CD8-positive, alpha-beta memory T cell (primary cell): ENCODE data around the gene TTC28. TPM values are rescaled to one million over a fixed set of nuclear protein-coding genes. Genes with fewer than 3 reads are reported as not detected.
A peak's percentile ranks its signal among the peaks of the same experiment; 100 is the strongest.

Experiments used
- CTCF ChIA-PET: fragments of 350-600 bp; sonication (Branson Sonifier 250); formaldehyde crosslinking; loops from one replicate; lab custom pipeline; 2021; ENCODE audit warnings: antibody characterized with exemption; lab: Charles Lee
- POLR2A ChIA-PET: fragments of 350-600 bp; sonication (Branson Sonifier 250); formaldehyde crosslinking; loops from one replicate; lab custom pipeline; 2021; ENCODE audit warnings: antibody characterized with exemption; lab: Charles Lee
- DNase-seq, 5 donors: peaks; one replicate each; pipeline versions ENCODE4 v3.0.0 to v3.0.0-alpha.2; 2020 to 2022; ENCODE audit warnings: mixed read lengths in 1 of 5
- H3K27ac ChIP-seq: one replicate; pipeline ENCODE4 v1.7.0; 2013; ENCODE audit warnings: low read depth, mild to moderate bottlenecking, low read length, moderate library complexity
- H3K27me3 ChIP-seq: 2 replicates; pipeline ENCODE4 v1.7.0; 2013; ENCODE audit warnings: low read length, mild to moderate bottlenecking; ENCODE audit not compliant: insufficient read depth, poor library complexity, severe bottlenecking
- H3K36me3 ChIP-seq: 2 replicates; pipeline ENCODE4 v1.7.0; 2013; ENCODE audit warnings: mild to moderate bottlenecking, low read length, moderate library complexity; ENCODE audit not compliant: insufficient read depth
- H3K4me1 ChIP-seq: 2 replicates; pipeline ENCODE4 v1.7.0; 2013; ENCODE audit warnings: mild to moderate bottlenecking, low read length, moderate library complexity; ENCODE audit not compliant: insufficient read depth
- H3K4me3 ChIP-seq: 2 replicates; pipeline ENCODE4 v1.7.0; 2013; ENCODE audit warnings: mild to moderate bottlenecking, low read length
- H3K9me3 ChIP-seq: 2 replicates; pipeline ENCODE4 v1.7.0; 2013; ENCODE audit warnings: mild to moderate bottlenecking, low read length
- H3K27ac Mint-ChIP-seq, 8 donors: one replicate each; pipeline ENCODE4 v1.8.0; 2020 to 2021; ENCODE audit warnings: mixed read lengths in 8 of 8, mild to moderate bottlenecking in 6 of 8, inconsistent platforms in 3 of 8, moderate library complexity in 3 of 8
- H3K27me3 Mint-ChIP-seq, 2 donors: one replicate each; pipeline ENCODE4 v1.8.0; 2020 to 2021; ENCODE audit warnings: mixed read lengths in 2 of 2, mild to moderate bottlenecking in 1 of 2, moderate library complexity in 1 of 2
- H3K36me3 Mint-ChIP-seq, 3 donors: one replicate each; pipeline ENCODE4 v1.8.0; 2020 to 2021; ENCODE audit warnings: mixed read lengths in 3 of 3, inconsistent platforms in 1 of 3, mild to moderate bottlenecking in 1 of 3
- H3K4me1 Mint-ChIP-seq, 3 donors: one replicate each; pipeline ENCODE4 v1.8.0; 2020 to 2021; ENCODE audit warnings: mixed read lengths in 3 of 3, inconsistent platforms in 1 of 3, mild to moderate bottlenecking in 1 of 3
- H3K4me3 Mint-ChIP-seq, 7 donors: one replicate each; pipeline ENCODE4 v1.8.0; 2020 to 2021; ENCODE audit warnings: mixed read lengths in 7 of 7, mild to moderate bottlenecking in 6 of 7, moderate library complexity in 4 of 7, inconsistent platforms in 2 of 7
- H3K9me3 Mint-ChIP-seq, 5 donors: one replicate each; pipeline ENCODE4 v1.8.0; 2020 to 2022; ENCODE audit warnings: mixed read lengths in 5 of 5, mild to moderate bottlenecking in 3 of 5, moderate library complexity in 2 of 5, inconsistent platforms in 1 of 5
- polyA plus RNA-seq: library from polyadenylated mRNA; unstranded; fragments of 300-500 nt; fragmentation: Illumina TruSeq; gene quantifications from one replicate; pipeline ENCODE4 v1.2.3, GENCODE V29; 2021
- total RNA-seq, 2 experiments: library from RNA; stranded (reverse); gene quantifications; one replicate each; pipeline ENCODE4 v1.2.3, GENCODE V29; 2021

TTC28 gene
- total and polyA plus RNA-seq, 3 experiments from 2014 or later, result 0.24 to 0.60 (median 0.51) TPM

DNA sequence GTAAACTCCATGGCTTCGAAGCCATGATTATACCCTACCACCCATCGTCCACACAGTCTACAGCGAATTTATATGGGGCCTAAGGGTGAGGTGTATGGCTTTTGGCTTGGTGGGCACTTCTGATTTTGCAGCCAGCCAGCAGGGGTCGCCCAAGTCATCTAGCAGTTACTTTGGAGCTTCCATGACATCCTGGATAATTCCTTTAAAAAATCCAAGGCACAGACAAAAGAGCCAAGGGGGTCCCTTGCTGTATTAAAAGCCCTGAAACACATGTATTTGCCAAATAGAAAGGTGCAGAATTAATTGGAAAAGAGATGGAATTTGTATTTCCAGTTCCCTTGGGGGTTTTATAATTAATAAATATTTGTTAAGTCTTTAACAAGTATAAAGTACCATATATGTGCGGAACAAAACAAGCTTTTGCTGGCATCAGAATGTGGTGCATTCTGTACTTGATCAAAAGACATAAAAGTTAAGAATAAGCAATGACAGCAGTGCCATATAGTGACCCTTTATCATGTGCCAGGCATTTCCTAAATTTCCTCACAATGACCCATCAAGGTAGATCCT, 627.8 kb downstream of the TTC28 start:
- POLR2A ChIA-PET, result no interaction called here
- CTCF ChIA-PET, result no interaction called here
- peaks cover 0 to 2% (median 0%) of the 10 kb centered on the region in 3 donors for H3K36me3 Mint-ChIP-seq
- no peak overlapping the region for H3K4me3 ChIP-seq
- H3K4me1 ChIP-seq, result no peaks in the 10 kb centered on the region
- H3K4me3 Mint-ChIP-seq, result no peak overlapping the region
- peaks cover 0 to 14% of the 10 kb centered on the region in 2 donors for H3K27me3 Mint-ChIP-seq
- H3K36me3 ChIP-seq, result no peaks in the 10 kb centered on the region
- no peak overlapping the region for H3K27ac ChIP-seq
- no peaks in the 10 kb centered on the region for H3K27me3 ChIP-seq
- H3K9me3 ChIP-seq, result no peaks in the 10 kb centered on the region
- H3K9me3 Mint-ChIP-seq, result no peaks in the 10 kb centered on the region
- no peaks in the 10 kb centered on the region for H3K4me1 Mint-ChIP-seq
- peak in 1 of 5 donors; percentile 5 for DNase-seq
- no peak overlapping the region for H3K27ac Mint-ChIP-seq

DNA sequence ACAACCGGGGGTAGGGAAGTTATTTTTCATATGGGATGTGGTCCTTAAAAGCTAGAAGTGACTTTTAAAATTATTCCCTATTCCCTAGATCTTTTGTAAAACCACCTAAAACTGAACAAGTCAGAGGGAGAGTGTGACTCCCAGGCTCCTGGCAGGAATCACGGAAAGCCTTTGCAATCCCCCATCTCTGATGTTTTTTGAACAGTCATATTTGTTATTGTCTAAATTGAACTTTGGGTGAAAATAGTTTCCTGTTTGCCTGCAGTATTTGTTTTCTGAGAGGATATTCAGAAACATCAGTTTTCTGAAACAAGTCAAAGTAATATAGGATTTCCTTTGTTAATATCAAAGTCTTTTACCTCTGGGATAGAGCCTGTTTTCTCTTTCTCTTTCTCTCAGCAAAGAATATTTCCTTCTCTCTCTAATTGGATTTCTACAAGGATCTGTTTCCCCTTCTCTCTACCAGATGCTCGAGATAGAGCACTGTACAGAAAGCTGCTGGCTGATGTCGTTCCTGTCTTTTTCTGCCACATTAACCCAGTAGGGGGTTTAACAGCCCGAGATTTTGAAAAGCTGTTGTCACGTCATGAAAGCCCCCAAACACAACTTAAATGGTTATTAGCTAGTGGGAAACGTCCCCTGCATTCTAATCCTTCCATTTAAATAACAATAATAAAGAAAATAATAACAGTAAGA, 628.4 kb downstream of the TTC28 start:
- peaks cover 0 to 14% of the 10 kb centered on the region in 2 donors for H3K27me3 Mint-ChIP-seq
- no peaks in the 10 kb centered on the region for H3K9me3 Mint-ChIP-seq
- Histone ChIP-seq H3K27ac (no peak overlapping the region), H3K4me1 (no peaks in the 10 kb centered on the region), H3K4me3 (no peak overlapping the region), H3K36me3 (no peaks in the 10 kb centered on the region), H3K9me3 (no peaks in the 10 kb centered on the region), H3K27me3 (no peaks in the 10 kb centered on the region)
- ChIA-PET CTCF (no interaction called here), POLR2A (no interaction called here)
- H3K4me1 Mint-ChIP-seq, result no peaks in the 10 kb centered on the region
- DNase-seq, result no peak
- peaks cover 0 to 2% (median 0%) of the 10 kb centered on the region in 3 donors for H3K36me3 Mint-ChIP-seq
- no peak overlapping the region for H3K4me3 Mint-ChIP-seq
- peak overlapping the region in 1 of 8 donors; percentile 66 for H3K27ac Mint-ChIP-seq

DNA sequence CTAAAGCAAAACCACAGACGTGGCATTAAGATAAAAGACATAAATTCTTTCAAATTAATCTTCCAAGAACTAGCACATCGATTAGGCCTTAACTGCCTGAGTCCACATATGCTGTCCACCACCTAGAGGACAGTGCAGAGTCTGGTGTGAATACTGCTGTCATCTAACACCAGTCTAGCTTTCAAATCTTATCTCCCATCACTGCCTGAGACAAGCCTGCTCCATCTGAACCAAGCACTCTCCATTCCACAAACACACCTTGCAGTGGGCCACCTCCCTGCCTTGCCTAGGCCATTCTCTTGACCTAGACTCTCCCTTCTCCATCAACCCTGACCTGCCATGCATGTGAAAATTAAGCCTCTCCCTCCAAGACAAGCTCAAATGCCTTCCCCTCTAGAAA, 631.1 kb downstream of the TTC28 start:
- Mint-ChIP-seq H3K36me3 (no peaks in the 10 kb centered on the region), H3K4me3 (no peak overlapping the region), H3K4me1 (no peaks in the 10 kb centered on the region), H3K27ac (no peak overlapping the region), H3K27me3 (peaks cover 2 to 14% of the 10 kb centered on the region in 2 donors), H3K9me3 (no peaks in the 10 kb centered on the region)
- Histone ChIP-seq H3K4me1 (no peaks in the 10 kb centered on the region), H3K9me3 (no peaks in the 10 kb centered on the region), H3K27me3 (no peaks in the 10 kb centered on the region), H3K4me3 (no peak overlapping the region), H3K36me3 (no peaks in the 10 kb centered on the region), H3K27ac (no peak overlapping the region)
- ChIA-PET CTCF (no interaction called here), POLR2A (no interaction called here)
- no peak for DNase-seq

DNA sequence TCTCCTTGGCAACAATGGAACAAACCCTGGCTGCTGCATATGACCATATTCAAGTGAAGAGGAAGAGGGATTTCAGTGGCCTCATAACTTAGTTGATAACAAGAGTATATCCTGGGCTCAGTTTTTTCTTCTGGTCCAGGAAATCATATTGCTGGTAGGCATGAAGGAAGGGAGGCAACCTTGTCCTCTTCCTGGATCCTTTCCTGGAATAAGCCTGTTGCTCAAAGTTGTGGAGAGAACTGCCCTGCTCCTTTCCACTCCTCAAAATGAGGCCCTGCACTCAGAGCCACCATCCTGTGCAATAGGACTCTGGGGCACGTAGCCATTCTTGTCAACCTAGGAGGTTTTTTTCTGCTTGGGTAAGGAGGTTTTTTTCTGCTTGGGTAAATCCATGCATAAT, 631.9 kb downstream of the TTC28 start:
- no peaks in the 10 kb centered on the region for H3K36me3 Mint-ChIP-seq
- no peak for DNase-seq
- no peaks in the 10 kb centered on the region for H3K4me1 Mint-ChIP-seq
- ChIA-PET CTCF (no interaction called here), POLR2A (no interaction called here)
- Histone ChIP-seq H3K36me3 (no peaks in the 10 kb centered on the region), H3K9me3 (no peaks in the 10 kb centered on the region), H3K27me3 (no peaks in the 10 kb centered on the region), H3K4me3 (no peak overlapping the region), H3K27ac (no peak overlapping the region), H3K4me1 (no peaks in the 10 kb centered on the region)
- H3K9me3 Mint-ChIP-seq, result peaks cover 0 to 2% (median 0%) of the 10 kb centered on the region in 5 donors
- H3K27ac Mint-ChIP-seq, result no peak overlapping the region
- H3K27me3 Mint-ChIP-seq, result peaks cover 2 to 14% of the 10 kb centered on the region in 2 donors
- no peak overlapping the region for H3K4me3 Mint-ChIP-seq

DNA sequence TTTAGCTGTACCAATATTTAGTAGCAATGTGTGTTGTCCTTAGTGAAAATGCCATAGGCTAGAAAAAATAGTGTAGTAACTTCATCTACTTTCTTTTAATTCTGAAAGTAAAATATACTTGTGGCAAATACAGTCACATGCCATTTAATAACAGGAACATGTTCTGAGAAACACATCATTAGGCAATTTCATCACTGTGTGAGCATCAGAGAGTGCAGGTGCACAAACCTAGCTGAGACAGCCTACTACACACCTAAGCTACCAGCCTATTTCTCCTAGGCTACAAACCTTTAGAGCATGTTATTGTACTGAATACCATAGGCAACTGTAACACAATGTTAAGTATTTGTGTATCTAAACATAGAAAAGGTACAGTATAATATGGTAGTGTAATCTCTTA, 633.5 kb downstream of the TTC28 start:
- Mint-ChIP-seq H3K36me3 (no peaks in the 10 kb centered on the region), H3K4me3 (no peak overlapping the region), H3K4me1 (no peaks in the 10 kb centered on the region), H3K27ac (no peak overlapping the region), H3K9me3 (peaks cover 0 to 2% (median 0%) of the 10 kb centered on the region in 5 donors), H3K27me3 (peaks cover 2 to 14% of the 10 kb centered on the region in 2 donors)
- ChIA-PET CTCF (no interaction called here), POLR2A (no interaction called here)
- no peaks in the 10 kb centered on the region for H3K4me1 ChIP-seq
- no peak overlapping the region for H3K4me3 ChIP-seq
- no peak for DNase-seq
- no peak overlapping the region for H3K27ac ChIP-seq
- H3K9me3 ChIP-seq, result no peaks in the 10 kb centered on the region
- no peaks in the 10 kb centered on the region for H3K27me3 ChIP-seq
- H3K36me3 ChIP-seq, result no peaks in the 10 kb centered on the region

DNA sequence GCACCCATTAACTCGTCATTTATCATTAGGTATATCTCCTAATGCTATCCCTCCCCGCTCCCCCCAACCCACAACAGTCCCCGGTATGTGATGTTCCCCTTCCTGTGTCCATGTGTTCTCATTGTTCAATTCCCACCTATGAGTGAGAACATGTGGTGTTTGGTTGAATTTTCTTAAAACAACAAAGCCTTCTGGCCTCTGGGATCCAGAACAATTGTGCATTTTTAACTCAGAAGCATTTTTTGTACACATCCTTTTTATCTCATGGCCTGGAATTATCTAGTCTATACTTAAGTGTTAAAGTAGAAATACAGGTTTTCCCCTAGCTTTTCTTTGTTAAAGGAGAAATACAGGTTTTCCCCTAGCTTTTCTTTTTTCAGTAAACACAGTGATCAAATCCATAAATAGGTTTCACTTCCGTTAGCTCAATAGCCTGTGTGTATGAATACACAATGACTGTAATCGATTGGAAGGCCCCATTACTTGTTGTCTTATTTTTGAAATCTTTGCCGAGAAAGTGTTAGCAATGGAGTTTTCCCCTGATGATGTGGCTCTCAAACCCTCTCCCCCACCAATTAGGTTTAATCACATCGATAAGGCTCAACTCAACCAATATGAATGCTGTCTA, 635.0 kb downstream of the TTC28 start:
- Mint-ChIP-seq H3K9me3 (peaks cover 0 to 4% (median 0%) of the 10 kb centered on the region in 5 donors), H3K27ac (no peak overlapping the region), H3K27me3 (peaks cover 2 to 17% of the 10 kb centered on the region in 2 donors), H3K4me3 (no peak overlapping the region), H3K36me3 (no peaks in the 10 kb centered on the region), H3K4me1 (no peaks in the 10 kb centered on the region)
- no peak overlapping the region for H3K4me3 ChIP-seq
- ChIA-PET POLR2A (no interaction called here), CTCF (no interaction called here)
- no peak for DNase-seq
- H3K9me3 ChIP-seq, result no peaks in the 10 kb centered on the region
- no peak overlapping the region for H3K27ac ChIP-seq
- no peaks in the 10 kb centered on the region for H3K4me1 ChIP-seq
- H3K27me3 ChIP-seq, result no peaks in the 10 kb centered on the region
- H3K36me3 ChIP-seq, result no peaks in the 10 kb centered on the region

DNA sequence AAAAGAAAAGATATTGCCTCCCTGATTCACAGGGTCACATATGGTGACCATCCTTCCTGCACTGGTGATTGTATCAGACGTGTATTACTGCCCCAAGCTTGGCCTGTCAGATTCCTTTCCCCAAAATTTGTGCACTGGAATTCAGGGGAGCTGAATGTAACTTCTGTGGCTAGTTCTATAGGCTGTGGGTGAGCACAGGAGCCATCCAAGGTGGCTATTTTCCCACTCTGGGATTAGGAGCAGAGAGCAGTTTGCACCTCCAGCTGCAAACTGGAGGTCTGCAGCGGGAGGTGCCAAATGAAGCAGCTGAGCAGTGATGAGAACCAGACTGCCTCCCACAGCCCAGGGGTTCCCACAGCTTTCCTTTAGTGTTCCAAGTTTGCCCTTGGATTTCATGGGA, 636.4 kb downstream of the TTC28 start:
- Mint-ChIP-seq H3K27me3 (peaks cover 2 to 6% of the 10 kb centered on the region in 2 donors), H3K27ac (no peak overlapping the region), H3K36me3 (no peaks in the 10 kb centered on the region), H3K4me3 (no peak overlapping the region), H3K4me1 (no peaks in the 10 kb centered on the region), H3K9me3 (peaks cover 0 to 4% (median 0%) of the 10 kb centered on the region in 5 donors)
- no peak overlapping the region for H3K27ac ChIP-seq
- CTCF ChIA-PET, result no interaction called here
- H3K27me3 ChIP-seq, result no peaks in the 10 kb centered on the region
- no peak for DNase-seq
- H3K4me3 ChIP-seq, result no peak overlapping the region
- H3K4me1 ChIP-seq, result no peaks in the 10 kb centered on the region
- H3K36me3 ChIP-seq, result no peaks in the 10 kb centered on the region
- POLR2A ChIA-PET, result no interaction called here
- no peaks in the 10 kb centered on the region for H3K9me3 ChIP-seq

DNA sequence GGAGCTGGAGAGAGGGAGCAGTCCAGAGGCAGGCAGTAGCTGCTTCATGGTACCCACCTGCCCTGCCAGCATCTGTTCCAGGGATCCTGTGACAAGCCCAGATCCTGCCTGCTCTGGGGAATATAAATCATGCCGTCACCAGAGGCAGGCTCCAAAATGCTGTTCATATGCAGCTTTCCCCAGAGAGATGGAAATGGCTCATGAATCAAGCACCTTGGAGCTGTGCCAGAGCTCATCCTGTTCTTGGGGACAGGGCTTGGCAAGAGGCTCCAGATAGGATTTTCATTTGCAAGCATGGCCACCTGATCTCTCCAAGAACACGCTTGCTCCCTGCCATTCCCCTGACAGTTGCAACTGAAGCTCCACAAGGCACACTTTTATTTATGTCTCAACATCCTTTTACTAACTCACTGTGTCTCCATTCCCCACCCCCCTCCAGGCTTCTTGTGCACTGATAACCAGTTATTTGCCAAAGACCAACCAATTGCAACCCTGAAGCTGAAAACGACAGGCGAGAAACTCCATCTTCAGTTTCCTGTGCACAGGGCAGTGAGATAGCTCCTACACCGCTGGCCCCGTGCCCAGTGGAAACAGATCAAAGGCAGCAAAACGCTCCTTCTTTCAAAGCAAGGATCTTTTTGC, 644.8 kb downstream of the TTC28 start:
- Histone ChIP-seq H3K27ac (no peak overlapping the region), H3K27me3 (peaks cover 3% of the 10 kb centered on the region), H3K9me3 (no peaks in the 10 kb centered on the region), H3K4me1 (no peaks in the 10 kb centered on the region), H3K36me3 (no peaks in the 10 kb centered on the region), H3K4me3 (no peak overlapping the region)
- CTCF ChIA-PET, result interaction anchor here (1.3 kb wide), 1 partner anchor 10 kb away, joined by 3 read pairs; no protein-coding TSS in a partner anchor
- peak in 1 of 5 donors; percentile 13 for DNase-seq
- no peak overlapping the region for H3K4me3 Mint-ChIP-seq
- no peaks in the 10 kb centered on the region for H3K4me1 Mint-ChIP-seq
- no peaks in the 10 kb centered on the region for H3K9me3 Mint-ChIP-seq
- H3K27ac Mint-ChIP-seq, result no peak overlapping the region
- H3K27me3 Mint-ChIP-seq, result peaks cover 16 to 37% of the 10 kb centered on the region in 2 donors
- H3K36me3 Mint-ChIP-seq, result no peaks in the 10 kb centered on the region
- POLR2A ChIA-PET, result no interaction called here
